Stimulated activated naive CD4-positive, alpha-beta T cell treated with Interleukin-2 at 50 U/mL for 16 hours (primary cell): ENCODE results near the gene ANXA2R.
A peak's percentile ranks its signal among the peaks of the same experiment; 100 is the strongest.
"Not testable (repeated sequence)": the region's sequence is repeated elsewhere in the genome, so short reads cannot be mapped to it uniquely, and the experiment has no call there.

Experiments
- DNase-seq: peaks from one replicate; lab custom pipeline; 2025; lab: John Stamatoyannopoulos, UW

Gene ANXA2R

DNA sequence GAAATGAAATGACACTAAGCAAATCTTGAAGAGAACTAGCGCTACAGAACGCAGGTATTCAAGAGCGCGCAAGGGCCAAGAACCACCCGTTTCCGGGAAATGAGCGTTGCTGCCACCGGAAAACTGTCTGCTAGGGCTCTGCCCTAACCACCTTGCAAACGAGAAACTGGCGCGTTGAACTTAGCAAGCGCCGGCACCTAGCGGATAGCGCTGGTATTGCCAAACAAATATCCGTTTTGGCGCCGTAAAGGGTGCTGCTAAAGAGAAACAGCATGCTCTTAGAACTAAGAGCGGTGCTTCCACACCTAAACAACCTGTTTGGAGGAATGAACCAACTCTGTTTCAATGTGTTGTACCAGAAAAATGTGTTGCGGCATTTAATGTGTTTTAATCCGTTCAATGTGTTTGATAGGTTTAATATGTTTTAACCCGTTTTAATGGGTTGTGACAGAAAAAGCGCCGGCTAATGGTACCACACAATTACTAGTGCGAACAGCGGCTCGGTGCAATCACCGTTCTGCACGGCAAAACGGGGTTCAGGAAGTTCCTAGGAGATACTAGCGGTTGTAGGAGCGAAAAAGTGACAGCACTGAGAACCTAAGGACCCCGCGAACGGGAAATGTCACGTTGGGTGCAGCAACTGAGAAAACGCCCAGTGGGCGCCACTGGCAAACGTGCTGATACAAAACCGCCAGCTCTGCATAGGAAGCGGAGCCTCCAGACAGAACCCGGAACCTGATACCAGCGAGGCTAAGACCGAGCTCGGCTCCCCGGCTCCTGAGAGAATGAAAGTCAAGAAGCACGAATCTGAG, at the start of gene ANXA2R:
ANXA2R (minus strand) TSS at position 33 of the 812 bp plus-strand sequence. CDS start 273 bp downstream, outside the sequence.
- peak; percentile 91 for DNase-seq

DNA sequence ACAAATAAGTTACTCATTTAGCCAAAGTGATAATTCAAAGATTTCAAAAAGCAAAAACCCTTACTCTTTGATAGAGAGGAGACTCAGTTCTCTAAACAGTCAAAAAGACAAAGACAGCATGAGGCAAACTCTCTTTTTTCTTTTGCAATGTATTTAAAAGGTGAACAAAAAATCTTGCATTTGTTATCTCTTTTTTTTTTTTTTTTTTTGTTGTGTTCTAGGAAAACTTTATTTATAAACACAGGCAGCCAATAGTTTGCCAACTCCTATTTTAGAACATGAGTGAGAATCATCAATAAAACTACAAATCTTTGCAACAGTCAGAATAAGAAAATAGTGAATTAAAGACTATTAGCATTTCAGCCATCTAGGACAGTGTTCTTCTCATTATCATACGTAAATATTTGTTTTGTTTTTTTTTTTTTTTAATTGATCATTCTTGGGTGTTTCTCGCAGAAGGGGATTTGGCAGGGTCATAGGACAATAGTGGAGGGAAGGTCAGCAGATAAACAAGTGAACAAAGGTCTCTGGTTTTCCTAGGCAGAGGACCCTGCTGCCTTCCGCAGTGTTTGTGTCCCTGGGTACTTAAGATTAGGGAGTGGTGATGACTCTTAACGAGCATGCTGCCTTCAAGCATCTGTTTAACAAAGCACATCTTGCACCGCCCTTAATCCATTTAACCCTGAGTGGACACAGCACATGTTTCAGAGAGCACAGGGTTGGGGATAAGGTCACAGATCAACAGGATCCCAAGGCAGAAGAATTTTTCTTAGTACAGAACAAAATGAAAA, 46.2 kb upstream of the ANXA2R start:
- not testable (repeated sequence) for DNase-seq

- no peak for DNase-seq
These were observed 45.3 kb upstream of the ANXA2R start for GRCh38 chr5:43085453-43085852.

DNA sequence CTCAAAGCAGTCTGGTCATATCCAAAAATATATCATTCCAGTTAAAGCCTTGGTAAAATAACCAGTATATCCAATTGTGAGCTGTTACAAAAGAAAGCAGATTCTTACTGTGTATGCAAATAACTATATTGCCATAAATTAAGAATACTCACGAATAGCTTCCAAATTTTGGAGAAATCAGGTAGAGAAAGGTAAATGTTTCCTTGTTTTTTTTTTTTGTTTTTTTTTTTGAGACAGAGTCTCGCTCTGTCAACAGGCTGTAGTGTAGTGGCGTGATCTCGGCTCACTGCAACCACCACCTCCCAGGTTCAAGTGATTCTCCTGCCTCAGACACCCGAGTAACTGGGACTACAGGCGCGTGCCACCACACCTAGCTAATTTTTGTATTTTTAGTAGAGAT, 44.3 kb upstream of the ANXA2R start:
- not testable (repeated sequence) for DNase-seq

- DNase-seq = not testable (repeated sequence)
These were observed 41.2 kb upstream of the ANXA2R start for GRCh38 chr5:43081345-43081744.

DNA sequence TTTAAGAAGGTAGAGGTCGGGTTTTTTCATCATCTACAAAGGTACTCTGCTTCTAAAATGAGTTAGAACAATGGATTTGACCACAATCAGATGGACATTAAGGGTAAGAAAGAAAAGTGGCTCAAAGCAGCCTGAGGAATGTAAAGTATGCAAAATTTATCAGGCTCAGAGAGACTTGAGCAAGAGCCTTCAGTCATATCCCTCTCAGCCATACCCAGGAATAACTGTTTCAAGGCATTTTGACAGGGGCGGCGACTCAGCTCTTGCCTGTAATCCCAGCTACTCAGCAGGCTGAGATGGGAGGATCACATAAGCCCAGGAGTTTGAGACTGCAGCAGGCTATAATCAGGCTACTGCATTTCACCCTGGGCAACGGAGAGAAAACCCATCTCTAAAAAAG, 38.8 kb upstream of the ANXA2R start:
- DNase-seq = no peak

DNA sequence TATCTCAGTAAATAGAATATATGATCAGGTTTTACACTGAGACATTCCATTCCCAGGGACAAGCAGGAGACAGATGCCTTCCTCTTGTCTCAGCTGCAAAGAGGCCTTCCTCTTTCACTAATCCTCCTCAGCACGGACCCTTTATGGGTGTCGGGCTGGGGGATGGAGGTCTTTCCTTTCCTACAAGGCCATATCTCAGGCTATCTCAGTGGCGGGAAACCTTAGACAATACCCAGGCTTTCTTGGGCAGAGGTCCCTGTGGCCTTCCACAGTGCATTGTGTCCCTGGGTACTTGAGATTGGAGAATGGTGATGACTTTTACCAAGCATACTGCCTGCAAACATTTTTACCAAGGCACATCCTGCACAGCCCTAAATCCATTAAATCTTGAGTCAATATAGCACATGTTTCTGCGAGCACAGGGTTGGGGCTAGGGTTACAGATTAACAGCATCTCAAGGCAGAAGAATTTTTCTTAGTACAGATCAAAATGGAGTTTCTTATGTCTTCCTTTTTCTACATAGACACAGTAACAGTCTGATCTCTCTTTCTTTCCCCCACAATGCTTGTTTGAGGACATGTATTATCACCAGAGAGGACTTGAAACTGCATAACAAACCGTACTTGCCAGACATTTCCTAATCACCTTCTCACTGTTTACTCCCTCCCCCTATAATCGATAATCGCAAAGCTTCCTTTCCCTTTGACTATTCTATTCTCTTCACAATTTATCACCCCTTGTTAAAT, 37.5 kb upstream of the ANXA2R start:
- DNase-seq = not testable (repeated sequence)

DNA sequence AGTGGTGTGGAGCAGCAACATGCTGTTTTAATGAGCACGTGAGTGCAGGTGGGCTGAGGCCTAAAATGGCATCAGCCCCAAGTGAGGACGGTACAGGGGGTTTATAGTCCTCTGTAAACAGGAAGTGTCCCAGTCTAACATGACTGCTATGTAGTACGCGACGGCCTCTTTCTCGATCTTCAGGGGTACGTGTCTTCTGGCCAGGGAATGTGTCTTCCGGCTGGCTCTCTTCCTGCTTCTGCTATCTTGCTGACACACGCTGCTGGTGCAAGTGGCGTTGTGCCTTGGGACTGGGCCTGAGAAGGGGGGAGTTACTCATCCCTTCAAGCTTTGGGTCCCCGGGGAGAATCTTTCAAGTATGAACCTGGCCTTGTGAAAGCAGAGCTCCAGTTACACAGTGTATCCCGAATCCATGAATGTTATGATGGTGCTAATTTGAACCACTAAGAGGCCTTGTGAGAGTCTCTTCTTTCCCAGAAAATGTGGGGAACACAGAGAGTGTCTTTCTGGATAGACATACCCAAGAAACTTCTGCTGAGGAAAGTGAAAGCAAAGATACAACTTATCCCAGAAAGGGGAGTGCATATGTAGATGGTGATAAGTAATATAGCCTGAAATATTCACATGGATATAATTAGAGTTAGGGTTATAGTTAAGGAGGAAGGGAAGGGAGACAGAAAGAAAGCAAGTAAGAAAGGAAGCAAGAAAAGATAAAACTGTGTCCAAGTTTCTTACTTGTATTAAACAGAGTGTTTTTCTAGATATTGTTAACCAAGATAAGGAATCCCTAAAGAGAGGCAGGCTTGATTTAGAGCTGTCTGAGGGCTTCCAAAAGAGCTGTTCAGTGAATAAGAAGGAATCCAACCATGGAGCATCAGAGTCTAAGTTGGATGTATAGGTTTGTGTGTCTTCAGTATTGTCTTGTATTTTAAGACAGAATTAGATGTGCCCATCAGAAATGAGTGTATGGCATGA, 35.5 kb upstream of the ANXA2R start:
- DNase-seq = no peak

DNA sequence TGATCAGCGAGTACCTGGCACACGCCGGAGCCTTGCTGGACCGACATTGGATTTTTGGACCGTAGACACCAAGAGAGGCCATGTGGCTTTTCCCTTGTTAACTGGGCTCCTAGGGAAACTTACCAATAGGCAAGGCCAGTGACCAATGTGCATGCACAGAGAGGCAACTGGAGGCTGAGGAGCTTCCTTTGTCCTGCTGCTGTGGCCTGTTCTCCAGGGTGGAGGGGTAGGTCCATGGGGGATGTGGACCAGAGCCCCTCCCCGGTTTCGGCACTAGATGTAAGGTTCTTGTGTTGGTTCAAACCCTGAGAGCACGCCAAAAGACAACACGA, 34.8 kb upstream of the ANXA2R start:
- DNase-seq = no peak

- peak; percentile 19 for DNase-seq
These were observed 33.8 kb upstream of the ANXA2R start for GRCh38 chr5:43073597-43074546.

- not testable (repeated sequence) for DNase-seq
These were observed 29.2 kb upstream of the ANXA2R start for GRCh38 chr5:43069401-43069720.

DNA sequence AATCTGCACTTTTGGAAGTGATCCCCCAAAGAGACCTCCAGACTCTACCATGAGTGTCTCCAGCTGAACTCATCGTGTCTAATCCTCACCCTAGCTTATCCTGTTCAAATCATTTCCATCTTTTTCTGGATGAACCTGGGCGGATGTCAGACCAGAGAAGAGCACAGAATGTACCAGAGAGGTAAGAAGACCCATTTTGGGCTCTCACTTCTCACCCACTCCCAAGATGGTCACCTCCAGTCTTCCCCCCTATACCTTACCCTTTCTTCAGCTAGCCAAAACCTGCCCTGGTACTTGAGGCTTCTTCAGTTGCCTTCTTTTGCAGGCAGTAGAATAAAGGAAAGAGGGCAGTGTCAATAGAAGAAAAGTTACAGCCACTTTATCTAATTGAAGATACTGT, 27.9 kb upstream of the ANXA2R start:
- DNase-seq = no peak

DNA sequence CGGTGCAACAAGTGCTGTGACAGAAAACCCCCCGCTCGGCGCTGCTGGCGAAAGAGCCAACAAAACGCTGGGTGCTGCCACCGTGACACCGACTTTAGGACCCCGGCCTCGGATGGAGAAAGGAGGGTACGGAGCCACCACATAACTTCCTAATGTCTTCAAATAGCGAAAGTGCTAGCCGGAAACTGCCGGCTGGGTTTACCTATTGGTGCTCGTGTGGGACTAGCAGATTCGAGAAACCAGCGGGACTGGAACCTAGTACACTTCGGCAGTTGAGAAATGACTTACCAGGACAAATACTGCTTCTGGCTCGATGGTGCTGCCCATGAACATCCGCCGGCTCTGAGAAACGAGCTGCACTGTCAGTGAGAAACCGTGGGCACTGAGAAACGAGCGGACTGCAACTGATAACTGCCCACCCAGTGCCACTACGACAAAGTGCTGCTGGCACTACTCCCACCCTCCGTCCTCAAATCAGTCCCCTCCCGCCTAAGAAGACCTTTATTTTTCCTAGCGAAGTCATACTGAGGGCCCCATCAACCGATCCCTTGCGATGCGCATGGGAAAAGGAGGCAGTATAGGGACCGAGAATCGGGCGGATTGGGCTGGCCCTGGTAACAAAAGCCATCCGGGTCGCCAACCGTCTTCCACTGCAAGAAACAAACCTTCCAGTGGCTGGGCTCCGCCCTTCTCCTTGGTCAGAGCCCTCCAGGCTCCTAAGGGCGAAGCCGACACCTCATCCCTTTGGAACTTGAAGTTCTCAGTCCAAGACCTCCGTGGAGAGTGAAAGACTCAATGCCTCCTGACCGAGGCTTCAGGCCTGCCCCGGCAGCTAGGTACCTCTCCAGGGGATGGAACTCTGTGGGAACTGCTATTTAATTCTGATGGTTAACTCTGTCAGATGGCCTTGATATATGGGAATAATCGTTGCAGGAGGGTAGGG, 27.0 kb upstream of the ANXA2R start:
- DNase-seq = peak; percentile 83

DNA sequence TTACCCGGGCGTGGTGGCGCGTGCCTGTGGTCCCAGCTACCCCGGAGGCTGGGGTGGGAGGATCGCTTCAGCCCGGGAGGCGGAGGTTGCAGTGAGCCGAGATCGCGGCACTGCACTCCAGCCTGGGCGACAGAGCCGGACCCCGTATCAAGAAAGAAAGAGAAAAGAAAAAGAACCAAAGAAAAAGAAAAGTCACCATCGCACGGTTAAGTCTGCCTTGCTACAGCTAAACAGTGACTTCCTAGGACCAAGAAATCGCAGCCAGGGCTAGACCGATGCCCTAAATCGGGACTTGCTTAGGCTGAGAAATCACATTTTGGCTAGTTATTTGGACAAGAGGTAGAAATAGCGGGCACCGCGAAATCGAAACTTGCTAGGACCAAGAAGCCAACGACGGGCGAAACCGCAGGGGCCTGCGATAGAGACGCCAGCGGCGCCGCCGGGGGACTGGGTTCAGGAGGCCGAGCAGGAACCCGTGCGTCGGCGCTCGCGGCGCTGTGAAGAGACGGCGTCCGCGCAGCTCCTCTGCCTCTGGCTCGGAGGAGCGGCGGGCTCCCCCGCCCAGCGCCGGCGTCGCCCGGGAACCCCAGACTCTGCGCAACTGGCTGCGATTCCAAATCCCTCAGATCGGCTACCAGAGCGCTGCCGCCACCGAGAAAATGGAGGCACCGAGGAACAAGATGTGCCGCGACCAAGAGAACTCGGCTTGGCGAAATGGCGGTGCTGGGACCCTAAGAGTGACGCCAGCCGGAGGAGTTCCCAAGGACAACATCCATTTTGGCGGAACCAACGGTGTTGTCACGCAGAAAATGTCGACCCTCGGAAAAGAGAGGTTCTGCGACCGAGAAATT, 26.1 kb upstream of the ANXA2R start:
- peak; percentile 60 for DNase-seq

GRCh38 chr5:43065387-43065947, 25.3 kb upstream of the ANXA2R start:
- DNase-seq = no peak

- no peak for DNase-seq
These were observed 23.6 kb upstream of the ANXA2R start for GRCh38 chr5:43063721-43064171.

DNA sequence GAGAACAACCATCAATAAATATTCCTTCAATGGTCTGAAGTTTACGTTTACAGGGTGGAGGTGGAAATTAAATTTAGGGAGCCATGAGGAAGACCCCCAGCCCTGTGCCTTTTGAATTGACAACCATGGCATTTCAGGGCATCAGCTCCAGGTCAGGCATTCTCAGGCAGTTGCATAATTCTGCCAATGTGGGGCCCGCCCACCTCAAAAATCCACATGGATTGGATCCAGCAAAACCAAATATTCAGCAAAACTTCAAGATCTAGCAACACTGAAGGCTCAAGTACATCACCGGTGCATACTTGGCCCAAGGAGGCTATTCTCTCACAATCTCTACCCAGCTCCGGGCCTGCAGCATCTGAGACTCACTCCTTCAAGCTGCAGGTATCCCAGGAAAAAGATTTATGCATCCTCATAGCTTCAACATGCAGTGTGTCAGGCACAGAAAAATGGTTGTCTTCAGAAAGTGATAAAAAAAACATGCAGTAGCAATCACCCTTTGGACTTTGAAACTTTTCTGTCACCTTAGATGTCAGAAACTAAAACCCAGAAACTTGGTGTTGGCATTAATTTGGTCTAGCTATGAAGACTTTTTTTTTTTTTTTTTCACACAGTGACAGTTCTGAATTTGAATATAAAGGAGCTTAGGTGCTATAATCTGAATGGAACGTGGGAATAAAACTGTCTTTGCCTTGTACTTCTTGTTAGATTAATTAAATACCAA, 21.4 kb upstream of the ANXA2R start:
- no peak for DNase-seq
